ENCODE results near the gene RPA1. TPM values are rescaled to one million over a fixed set of nuclear protein-coding genes. Genes with fewer than 3 reads are reported as not detected.

RPA1 gene
- total and polyA plus RNA-seq, 8 donors = 10.3 to 57.5 (median 23.8) TPM

DNA sequence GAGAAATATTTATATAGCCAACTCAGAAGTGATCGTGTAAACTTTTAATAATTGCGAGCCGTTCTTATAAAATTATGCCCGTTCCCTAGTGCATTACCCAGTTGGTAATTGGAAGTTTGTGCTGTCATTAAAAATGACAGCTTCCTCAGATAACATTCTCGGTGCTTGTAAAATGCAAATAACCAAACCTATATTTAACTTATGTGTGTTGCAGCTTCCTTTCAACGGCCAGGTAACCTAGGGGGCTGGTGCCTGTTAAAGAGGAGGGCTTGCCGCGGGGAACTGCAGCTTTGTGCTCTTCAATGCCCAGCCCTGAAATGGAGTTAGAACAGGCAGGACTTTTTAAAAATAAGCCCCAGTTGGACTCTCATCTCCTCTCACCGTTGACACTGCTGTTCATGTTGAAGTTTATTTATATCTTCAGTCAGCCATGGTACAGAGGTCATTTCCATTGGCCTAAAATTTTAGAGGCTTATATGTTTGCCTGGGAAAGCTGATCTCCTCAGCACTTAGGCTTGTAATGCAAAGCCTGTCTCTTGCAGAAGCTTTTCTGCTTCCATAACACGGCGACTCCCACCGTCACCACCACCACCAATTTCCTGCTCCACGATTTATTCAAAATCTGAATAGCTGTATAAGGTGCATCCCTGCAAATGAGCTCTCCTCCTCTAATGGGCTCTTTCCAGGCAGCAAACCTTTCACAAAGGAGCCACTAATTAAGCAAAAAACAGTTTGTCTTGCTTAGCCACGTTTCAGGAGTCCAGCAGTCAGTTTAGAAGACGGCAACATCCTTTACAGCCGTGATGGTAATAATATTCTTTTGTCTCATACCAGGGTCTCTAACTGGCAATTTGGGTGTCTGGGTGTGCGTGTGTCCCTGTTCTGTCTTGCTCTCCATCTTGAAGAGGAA is 74.7 kb downstream of the RPA1 start:
- WGBS, 5 donors = 50 to 64% (median 59%) methylated on average over 17 of the region's 17 CpGs
- TF ChIP-seq, protein P1, sequence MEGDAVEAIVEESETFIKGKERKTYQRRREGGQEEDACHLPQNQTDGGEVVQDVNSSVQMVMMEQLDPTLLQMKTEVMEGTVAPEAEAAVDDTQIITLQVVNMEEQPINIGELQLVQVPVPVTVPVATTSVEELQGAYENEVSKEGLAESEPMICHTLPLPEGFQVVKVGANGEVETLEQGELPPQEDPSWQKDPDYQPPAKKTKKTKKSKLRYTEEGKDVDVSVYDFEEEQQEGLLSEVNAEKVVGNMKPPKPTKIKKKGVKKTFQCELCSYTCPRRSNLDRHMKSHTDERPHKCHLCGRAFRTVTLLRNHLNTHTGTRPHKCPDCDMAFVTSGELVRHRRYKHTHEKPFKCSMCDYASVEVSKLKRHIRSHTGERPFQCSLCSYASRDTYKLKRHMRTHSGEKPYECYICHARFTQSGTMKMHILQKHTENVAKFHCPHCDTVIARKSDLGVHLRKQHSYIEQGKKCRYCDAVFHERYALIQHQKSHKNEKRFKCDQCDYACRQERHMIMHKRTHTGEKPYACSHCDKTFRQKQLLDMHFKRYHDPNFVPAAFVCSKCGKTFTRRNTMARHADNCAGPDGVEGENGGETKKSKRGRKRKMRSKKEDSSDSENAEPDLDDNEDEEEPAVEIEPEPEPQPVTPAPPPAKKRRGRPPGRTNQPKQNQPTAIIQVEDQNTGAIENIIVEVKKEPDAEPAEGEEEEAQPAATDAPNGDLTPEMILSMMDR (IDR thresholded peaks at IDR 0.05) = no peak
- no peak for TF ChIP-seq POLR2A (IDR thresholded peaks at IDR 0.05)
- no peak for TF ChIP-seq EP300 (IDR thresholded peaks at IDR 0.05)
- no peak for TF ChIP-seq POLR2AphosphoS5 (IDR thresholded peaks at IDR 0.05)
- H3K4me3 ChIP-seq = no peak overlapping the region
- H3K36me3 ChIP-seq = peaks cover 0 to 2% (median 0%) of the 10 kb centered on the region in 4 donors
- H3K9me3 ChIP-seq = no peaks in the 10 kb centered on the region
- peaks cover 9 to 17% (median 12%) of the 10 kb centered on the region in 4 donors for H3K4me1 ChIP-seq
- DNase-seq = no peak
- no peak overlapping the region for H3K27ac ChIP-seq
- intact Hi-C loops (cut with DNase I; ENCODE audit: low total_unique reads) = loop anchor here (5.0 kb wide), 1 partner anchor 123 kb away; the partner anchor contains the start of gene RTN4RL1
- peaks cover 4 to 49% (median 38%) of the 10 kb centered on the region in 3 donors for H3K27me3 ChIP-seq

- no peaks in the 10 kb centered on the region for H3K36me3 ChIP-seq
- H3K4me3 ChIP-seq = no peak overlapping the region
- WGBS, 5 donors = 20 to 33% (median 23%) methylated on average over 25 of the region's 25 CpGs
- H3K27ac ChIP-seq = no peak overlapping the region
- TF ChIP-seq, protein P1 (IDR thresholded peaks at IDR 0.05) = no peak
- no peak for TF ChIP-seq EP300 (IDR thresholded peaks at IDR 0.05)
- no peak for TF ChIP-seq POLR2A (IDR thresholded peaks at IDR 0.05)
- no peak for TF ChIP-seq POLR2AphosphoS5 (IDR thresholded peaks at IDR 0.05)
- H3K27me3 ChIP-seq = peaks cover 4 to 58% (median 46%) of the 10 kb centered on the region in 3 donors
- H3K9me3 ChIP-seq = no peaks in the 10 kb centered on the region
- H3K4me1 ChIP-seq = peaks cover 9 to 17% (median 12%) of the 10 kb centered on the region in 4 donors
- peak in 1 of 2 donors; percentile 46 for DNase-seq
- intact Hi-C loops (cut with DNase I; ENCODE audit: low total_unique reads) = loop anchor here (5.0 kb wide), 1 partner anchor 122 kb away; the partner anchor contains the start of gene RTN4RL1
These were observed 75.5 kb downstream of the RPA1 start for GRCh38 chr17:1905190-1905913.

- no peak overlapping the region for H3K27ac ChIP-seq
- no peaks in the 10 kb centered on the region for H3K9me3 ChIP-seq
- TF ChIP-seq EP300 (IDR thresholded peaks at IDR 0.05) (no peak), POLR2AphosphoS5 (IDR thresholded peaks at IDR 0.05) (no peak), POLR2A (IDR thresholded peaks at IDR 0.05) (no peak)
- TF ChIP-seq, protein P1 (IDR thresholded peaks at IDR 0.05) = no peak
- no peaks in the 10 kb centered on the region for H3K36me3 ChIP-seq
- WGBS, 5 donors = 45 to 72% (median 63%) methylated on average over 8 of the region's 8 CpGs
- intact Hi-C loops (cut with DNase I; ENCODE audit: low total_unique reads) = loop anchor here (5.0 kb wide), 1 partner anchor 121 kb away; the partner anchor contains the start of gene RTN4RL1
- H3K4me1 ChIP-seq = peaks cover 9 to 17% (median 12%) of the 10 kb centered on the region in 4 donors
- DNase-seq = no peak
- H3K27me3 ChIP-seq = peaks cover 4 to 71% (median 46%) of the 10 kb centered on the region in 3 donors
- H3K4me3 ChIP-seq = no peak overlapping the region
These were observed 76.9 kb downstream of the RPA1 start for GRCh38 chr17:1906662-1907101.

DNA sequence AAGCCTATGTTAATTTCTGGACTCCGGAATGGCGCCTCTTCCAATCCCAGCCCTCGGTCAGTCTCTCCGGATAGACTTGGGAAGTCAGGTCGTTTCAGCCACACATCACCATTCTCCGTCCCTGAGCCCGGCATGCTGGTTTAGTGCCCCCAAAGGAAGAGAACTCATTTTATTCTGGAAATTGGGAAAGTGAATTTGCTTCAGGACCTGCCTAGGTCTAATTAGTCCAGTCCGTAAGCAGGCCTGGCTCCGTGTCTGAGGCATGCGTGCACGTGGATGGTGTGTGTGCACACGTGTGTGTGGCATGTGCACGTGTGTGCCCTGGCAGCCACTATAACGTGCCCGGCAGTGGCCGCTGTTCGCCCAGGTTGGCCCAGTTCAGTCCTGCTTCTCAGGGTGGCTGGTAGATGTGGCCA is 77.4 kb downstream of the RPA1 start:
- WGBS, 5 donors = 75 to 81% (median 79%) methylated on average over 16 to 17 of the region's 17 CpGs
- TF ChIP-seq EP300 (IDR thresholded peaks at IDR 0.05) (no peak), POLR2A (IDR thresholded peaks at IDR 0.05) (no peak), POLR2AphosphoS5 (IDR thresholded peaks at IDR 0.05) (no peak)
- TF ChIP-seq, protein P1 (IDR thresholded peaks at IDR 0.05) = no peak
- peaks cover 4 to 76% (median 49%) of the 10 kb centered on the region in 3 donors for H3K27me3 ChIP-seq

More for the DNA sequence above, 77.4 kb downstream of the RPA1 start:
- Histone ChIP-seq H3K9me3 (no peaks in the 10 kb centered on the region), H3K36me3 (no peaks in the 10 kb centered on the region), H3K4me1 (peaks cover 9 to 17% (median 12%) of the 10 kb centered on the region in 4 donors), H3K27ac (no peak overlapping the region), H3K4me3 (no peak overlapping the region)
- DNase-seq = no peak
- intact Hi-C loops (cut with DNase I; ENCODE audit: low total_unique reads) = loop anchor here (5.0 kb wide), 1 partner anchor 120 kb away; the partner anchor contains the start of gene RTN4RL1
